NCI-H1694 treated with DMSO at 0.1 percent for 48 hours (cell line): ENCODE results near the gene TSPAN18.

Source experiments
- DNase-seq: peaks from one replicate; lab custom pipeline; 2025; lab: John Stamatoyannopoulos, UW

The TSPAN18 gene

DNA sequence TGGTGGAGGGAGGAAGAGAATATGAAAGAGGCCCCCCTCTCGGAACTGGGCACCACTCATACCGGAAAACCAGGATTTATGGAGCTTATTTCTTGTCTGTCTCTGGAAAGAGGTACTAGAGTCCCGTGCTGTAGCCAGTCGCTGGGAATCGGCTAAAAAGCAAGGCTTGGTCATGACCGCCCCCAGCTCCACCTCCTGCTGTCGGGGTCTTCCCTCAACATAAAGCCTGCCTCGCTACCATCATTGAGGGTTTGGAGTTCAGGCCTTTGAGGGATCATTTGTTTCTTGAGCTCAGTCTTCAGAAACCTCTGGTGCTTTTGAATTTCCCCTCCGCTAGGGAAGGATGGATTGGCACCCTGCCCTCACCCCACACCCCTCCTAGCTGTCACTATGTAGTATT is 97.1 kb downstream of the TSPAN18 start:
- DNase-seq: no peak

DNA sequence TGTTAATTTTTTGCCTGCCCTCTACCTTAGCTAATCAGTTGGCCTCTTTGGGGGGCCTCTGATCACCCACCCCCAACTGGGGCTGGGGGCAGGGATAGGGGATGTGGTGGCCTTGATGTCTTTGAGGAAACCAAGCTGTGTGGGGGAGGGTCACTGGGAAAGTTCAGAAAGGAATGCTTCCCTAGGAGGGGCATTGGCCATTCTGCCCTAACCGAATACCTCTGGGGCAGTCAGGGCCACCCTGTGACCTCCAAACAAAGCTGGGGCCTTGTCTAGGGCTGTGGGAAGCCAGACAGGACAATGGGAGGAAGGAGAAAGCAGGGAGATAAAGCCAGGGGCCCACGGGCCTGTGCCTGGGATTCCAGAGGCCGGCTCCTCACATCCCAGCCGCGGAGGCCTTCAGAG is 97.5 kb downstream of the TSPAN18 start:
- DNase-seq: no peak

DNA sequence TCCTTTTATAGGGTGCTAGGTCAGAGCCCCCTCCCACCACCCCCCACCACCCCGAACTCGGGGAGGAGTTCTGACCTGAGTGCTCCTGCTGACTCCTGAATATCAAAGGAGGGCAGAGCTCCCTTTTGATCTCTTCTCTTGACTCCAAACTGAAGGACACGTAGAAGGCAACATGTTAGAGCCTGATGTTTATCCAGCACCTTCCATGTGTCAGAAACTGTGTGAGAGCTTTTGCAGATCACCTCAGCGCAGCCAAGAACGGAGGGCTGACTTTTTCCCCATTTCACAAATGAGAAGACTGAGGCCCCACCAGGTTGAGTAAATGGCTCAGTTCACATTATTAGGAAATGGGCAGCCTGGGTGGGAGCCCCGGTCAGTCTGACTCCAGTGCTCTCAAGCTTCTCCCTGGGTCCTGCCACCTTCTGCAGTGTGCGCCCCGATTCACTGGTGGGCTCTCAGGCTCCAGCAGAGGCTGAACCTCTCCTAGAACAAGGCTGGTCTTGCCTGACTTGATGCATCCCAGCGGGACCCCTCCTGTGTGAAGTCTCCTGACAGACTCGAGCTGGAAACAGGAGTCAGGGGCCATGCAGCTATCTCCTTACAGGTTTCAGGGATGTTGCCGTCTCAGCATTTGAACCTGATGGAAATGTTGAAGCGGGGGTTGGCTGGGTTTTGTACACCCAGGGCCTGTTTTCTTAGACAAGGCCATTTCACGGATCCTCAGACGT is 98.5 kb downstream of the TSPAN18 start:
- DNase-seq: no peak

DNA sequence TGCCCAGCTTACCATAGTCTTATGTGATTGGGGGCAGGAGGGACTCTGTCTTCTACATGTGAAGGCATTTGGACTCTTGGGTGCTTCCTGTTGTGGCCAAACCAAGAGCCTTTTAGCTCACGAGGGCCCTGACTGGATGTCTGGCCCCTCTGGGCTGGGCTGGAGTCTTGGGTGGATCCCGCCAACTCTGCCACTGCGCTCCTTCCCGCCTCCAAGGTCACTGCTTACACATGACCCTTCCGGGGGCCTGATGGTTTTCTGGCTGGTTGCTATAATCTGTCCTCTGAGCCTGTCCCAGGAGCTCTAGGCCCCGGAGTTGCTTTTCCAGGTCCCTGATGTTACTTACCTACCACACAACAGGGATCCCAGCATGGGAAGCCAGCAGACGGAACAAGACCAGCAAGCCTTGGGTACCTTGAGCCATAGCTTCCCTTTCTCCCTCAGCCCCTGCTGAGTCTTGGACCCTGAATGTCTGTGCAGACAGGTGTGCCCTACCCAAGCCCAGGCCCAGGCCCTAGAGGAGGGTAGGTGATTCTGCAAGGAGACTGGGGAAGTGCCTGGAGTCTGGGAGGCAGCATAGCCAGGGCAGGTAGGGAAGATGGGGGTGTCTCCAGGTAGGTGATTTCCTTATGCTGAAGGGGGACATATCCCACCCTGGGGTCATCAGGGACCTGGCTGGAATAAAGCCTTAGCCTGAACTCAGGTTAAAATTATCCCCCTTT is 100.3 kb downstream of the TSPAN18 start:
- no peak for DNase-seq

DNA sequence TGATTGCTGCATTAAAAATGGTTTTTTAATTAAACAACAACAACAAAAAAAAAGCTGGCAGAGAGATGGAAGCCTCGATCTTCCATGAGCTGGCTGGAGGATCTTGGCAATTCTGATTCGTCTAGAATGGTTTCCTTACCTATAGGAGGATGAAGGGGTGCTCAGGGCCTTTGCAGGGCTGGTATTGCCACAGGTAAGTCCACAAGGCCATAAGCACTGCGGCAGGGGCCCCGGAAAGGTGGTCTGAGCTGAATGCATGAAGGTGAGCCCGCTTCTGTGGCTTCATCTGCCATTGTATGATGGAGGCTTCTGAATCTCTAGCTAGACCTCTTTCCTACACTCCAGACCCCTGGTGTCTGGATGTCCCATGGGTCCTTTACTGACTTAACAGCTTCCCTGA is 101.5 kb downstream of the TSPAN18 start:
- DNase-seq: no peak

DNA sequence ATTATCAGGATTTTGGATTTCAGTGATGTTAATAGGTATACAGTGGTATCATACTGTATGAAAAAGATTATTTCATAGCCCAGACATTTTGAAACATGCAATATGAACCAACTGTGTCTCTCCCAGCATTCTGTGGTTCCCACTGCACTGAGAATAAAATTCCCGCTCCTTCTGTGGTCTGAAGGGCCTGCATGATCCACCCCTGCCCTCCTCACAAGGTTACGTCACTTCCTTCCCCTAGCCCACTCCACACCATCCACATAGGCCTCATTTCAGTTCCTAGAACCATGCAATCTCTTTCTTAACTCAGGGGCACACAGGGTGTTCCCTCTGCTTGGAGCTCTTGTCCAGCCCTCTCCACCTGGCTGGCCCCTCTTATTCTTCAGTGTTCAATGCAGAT is 103.1 kb downstream of the TSPAN18 start:
- no peak for DNase-seq

DNA sequence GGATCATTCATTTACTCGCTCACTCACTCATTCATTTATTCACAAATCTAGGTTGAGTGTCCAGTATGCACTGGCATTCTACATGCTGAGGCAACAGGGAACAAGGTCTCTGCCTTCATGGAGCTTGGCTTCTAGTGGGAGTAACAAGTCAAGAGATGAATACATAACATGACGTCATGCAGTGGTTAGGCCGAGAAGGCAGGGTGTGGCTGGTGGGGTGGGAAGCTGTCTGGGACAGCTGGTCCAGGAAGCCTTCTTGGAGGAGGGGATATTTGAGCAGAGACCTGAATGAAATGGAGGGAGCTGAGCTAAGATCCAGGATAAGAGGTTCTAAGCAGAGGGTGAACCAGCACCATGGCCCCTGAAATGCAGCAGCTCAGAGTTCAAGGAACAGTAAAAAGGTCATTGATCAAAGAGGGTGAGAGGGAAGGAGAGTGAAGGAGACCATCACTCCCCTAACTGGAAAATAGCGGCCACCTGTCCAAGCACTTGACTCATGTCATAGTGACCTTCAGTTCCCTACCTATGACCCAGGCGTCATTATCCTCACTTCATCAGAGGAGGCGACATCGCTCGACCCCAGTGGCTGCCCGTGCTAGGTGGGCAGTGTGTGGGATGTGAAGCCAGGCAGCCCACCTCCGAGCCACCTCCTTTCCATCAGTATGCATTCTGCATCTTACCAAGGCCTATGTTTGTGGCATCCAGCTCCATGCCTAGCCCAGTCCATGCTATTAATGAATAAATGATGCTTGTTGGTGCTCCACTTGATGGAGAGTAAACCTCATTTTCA is 105.0 kb downstream of the TSPAN18 start:
- DNase-seq: no peak

DNA sequence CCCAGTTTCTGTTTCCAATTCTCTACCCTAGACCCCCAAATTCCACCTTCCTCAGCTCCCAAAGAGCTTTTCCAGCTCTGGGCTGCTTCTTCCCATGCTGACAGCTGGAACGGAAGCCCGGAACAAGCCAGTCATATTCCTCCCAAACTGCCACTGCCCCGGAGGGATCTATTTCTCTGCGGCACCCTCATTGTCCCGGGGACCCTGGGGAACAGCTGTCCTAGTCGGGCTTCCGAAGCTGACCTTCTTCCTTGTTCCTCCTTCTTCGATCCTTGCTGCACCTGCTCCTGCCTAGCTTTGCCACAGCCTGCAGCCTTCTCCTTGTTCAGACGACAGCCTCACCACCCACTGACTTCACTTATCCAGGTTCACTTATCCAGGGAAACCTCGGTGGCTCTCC is 105.7 kb downstream of the TSPAN18 start:
- no peak for DNase-seq

DNA sequence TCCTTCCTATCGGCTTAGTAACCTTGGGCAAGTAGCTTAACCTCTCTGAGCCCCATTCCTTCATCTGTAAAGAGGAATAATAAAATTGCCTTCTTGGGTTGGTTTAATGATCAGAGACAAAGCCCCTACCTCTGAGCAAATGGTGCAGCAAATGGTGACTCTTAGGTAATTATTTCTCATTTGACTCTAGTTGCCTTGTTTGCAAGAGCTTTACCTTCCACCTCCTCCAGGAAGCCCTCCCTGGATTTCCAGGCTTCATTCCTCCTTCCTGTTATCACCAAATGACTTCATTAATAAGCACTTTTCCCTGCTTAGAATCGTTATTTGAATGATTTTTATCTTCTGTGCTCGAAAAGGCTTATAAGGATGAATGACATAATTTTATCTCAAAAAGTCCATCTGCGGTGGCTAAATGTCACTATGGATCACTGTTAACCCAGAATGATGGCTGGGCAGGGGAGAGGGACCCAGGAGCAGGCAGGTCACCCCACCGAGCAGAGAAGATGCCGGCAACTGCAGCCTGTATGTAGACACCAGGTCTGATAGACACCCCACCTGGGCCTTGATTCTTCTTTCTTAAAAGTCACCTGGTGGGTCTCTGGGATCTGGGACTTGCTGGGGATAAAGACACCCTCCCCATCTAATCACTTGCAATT is 106.6 kb downstream of the TSPAN18 start:
- DNase-seq: no peak

DNA sequence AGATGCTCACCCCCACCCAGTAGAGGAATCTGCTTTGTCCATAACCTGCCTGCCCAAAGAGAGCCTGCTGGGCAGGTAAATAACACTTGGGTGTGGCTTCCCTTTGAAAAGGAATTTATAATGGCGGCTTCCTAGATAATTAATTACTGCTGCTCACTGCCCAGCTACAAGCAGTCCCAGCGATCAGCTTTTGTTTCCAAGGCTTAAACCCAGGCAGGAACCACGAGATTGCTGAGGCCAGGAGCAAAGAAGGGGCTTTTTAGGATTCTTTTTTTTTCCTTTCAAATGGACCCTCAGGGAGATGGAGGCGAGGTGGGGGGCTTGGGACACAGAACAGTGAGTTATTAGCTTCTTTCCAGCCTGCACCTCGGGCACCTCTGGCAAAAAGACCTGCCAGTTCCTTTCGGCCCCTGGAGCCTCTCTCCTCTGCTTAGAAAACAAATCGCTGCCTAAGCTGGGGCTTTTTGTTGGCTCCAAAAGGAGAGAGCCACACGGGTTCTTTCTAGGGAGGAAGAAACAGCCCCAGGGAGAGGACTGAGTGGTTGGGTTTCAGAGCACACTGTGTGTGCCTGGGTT is 107.2 kb downstream of the TSPAN18 start:
- no peak for DNase-seq

DNA sequence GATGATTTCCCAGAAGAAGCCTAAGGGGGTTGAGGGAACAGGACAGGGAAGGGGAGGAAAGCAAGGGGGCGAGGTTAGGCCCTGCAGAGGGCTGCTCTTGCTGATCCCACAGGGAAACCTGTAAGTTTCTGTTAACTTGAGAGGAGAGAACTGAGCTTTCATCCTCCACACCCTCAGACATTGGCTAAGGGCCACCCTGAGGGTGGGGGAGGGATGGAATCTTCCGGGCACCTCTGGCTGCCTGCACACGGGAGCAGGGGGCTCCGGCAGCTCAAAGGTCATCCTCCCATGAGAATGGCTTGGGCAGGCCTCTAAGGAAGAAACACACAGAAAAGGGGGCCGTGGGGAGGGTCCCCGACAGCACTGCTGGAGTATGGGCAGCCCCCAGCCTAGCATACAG is 108.1 kb downstream of the TSPAN18 start:
- no peak for DNase-seq

DNA sequence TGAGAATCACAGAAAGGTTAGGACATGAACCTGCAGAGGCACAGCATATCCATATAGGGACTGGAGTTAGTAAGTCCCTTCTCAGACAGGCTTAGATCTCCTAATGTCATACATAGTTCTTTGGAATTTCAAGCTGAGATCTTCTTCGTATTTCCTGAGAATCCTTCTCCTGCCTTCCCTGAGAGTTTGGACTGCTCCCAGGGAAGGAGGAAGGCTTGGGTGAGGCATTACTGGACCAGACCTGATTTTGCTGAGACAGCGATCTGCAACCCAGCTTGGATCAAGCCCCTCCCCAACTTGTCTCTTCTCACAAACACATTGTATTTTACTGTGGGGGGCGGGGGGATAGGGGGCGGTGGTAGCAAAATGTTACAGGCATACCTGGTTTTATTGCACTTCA is 108.5 kb downstream of the TSPAN18 start:
- no peak for DNase-seq

DNA sequence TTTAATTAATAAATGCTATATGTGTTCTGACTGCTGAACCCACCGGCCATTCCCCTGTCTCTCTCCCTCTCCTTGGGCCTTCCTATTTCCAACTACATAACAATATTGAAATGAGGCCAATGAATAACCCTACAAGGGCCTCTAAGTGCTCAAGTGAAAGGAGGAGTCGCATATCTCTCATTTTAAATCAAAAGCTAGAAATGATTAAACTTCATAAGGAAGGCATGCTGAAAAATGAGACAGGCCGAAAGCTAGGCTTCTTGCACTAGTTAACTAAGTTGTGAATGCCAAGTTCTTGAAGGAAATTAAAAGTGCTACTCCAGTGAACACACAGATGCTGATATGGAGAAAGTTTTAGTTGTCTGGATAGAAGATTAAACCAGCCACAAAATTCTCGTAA is 109.2 kb downstream of the TSPAN18 start:
- DNase-seq: no peak

DNA sequence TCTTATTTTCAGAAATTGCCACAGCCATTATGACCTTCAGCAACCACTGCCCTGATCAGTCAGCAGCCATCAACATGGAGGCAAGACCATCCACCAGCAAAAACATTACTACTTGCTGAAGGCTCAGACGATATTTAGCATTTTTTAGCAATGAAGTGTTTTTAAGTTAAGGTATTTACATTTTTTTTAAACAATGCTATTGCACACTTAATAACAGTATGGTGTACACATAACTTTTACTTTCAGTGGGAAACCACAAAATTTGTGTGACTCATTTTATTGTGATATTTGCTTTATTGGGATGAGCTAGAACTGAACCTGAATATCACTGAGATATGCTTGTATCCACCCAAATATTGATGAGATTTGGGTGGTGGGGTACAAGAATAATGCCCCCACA is 110.9 kb downstream of the TSPAN18 start:
- no peak for DNase-seq

DNA sequence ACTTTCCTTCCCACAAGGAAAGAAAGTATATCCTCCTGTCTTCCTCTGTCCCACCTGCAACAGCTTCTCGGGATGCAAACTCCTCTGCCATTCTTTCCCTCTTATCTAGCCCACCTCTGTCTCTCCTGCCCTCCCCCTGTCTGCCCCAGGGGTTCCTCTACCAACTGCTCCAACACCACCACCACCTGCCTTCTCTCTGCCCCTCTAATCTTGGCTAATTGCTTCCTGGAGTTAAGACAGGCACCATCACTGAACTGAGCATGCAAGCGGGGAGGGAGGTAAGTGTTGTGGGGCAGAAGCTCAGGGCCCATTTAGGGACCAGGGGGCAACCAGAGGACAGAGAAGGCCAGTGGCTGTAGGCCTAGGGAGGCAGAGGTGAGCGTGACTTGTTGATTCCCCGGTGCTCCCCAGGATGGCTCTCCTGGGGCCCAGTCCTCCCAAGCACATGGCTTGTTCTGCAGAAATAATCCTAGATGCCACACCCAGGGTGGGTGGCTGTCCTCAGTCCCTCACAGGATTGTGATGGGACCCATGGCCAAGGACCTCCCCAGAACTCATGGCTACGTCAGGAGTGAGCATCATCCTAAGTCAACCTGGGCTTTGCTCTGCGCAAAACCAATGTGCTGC is 112.8 kb downstream of the TSPAN18 start:
- no peak for DNase-seq

DNA sequence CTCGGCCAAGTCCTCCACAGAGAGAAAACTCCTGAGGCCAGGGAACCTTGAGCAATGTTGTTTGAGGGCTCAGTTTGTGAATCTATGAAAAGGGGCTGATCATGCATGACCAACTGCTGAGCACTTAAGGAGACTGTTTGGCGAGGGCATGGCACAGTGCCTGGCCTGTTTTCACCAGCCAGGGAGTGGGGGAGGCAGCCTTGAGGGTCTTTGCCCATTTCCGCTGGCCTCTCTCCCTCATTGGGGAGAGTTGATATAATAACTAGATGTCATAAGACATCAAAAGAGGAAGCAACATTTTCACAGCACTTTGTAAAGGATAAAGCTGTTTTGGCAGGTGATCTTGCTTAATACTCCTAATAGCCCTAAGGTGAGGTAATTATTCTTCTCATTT is 113.3 kb downstream of the TSPAN18 start:
- no peak for DNase-seq

DNA sequence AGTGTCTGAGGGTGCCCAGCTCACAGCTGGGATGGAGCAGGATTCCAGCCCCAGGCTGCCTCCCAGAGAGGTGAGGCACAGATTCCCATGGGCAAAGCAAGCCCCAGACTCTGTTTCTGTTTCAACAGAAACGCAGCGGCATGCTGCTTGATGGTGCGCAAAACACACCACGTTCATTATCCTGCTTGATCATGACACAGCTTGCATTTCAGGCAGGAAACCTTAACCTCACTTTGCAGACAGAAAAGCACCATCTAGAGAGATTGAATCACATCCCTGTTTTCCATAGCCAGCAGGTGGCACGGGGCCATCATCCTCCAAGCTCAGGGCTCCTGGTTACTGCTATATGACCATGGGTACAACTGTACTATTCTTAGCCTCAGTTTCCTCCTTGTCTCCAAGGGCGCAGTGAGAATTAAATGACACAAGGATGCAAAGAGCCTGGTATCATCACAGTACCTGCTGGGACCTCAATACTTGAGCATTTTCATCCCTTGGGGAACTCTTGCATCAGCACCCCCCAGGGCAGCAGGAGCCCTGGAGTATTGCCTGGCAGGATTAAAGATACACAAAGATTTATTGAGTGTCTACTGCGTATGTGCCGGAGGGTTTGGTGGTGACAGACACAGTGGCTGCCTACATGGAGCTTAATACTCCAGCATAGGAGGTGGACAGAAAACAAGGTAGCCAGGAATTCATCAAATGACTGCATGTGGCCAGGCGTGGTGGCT is 113.9 kb downstream of the TSPAN18 start:
- DNase-seq: peak; percentile 81

DNA sequence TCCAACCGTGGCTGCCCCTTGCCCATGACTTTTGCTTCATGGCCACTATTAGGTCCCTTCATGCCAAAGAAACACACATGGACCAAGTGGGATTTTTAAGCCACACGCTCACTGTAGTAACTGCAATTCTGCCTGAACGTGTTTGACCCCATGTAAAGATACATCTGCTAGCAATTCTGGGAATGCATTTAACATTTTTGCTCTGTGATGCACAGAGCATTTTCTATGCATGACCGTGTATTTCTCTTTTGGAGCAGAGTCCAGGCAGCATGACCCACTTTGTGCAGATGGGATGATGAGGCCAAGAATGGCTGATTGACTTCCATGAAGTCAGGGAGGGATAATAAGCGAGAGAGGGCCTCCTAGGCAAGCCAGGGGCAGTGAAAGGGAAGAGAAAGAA is 115.5 kb downstream of the TSPAN18 start:
- no peak for DNase-seq

DNA sequence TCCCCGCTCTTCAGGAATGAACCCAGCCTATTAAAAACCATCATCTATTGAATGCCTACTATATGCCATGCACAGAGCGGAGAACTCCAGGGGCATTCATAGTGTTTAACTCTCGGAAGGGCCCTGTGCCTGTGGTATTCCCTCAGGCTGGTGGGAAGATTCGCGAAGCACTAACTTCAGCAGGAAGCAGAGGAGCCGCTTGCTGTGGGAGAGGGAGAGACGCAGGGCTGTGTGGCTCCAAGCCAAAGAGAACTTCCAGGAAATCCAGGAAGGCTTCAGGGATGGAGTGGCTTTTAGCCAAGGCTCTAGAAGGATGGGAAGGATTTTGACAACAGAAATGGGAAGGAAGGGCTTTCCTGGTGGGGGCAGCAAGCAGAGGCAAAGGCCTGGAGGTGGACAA is 120.1 kb downstream of the TSPAN18 start:
- no peak for DNase-seq

DNA sequence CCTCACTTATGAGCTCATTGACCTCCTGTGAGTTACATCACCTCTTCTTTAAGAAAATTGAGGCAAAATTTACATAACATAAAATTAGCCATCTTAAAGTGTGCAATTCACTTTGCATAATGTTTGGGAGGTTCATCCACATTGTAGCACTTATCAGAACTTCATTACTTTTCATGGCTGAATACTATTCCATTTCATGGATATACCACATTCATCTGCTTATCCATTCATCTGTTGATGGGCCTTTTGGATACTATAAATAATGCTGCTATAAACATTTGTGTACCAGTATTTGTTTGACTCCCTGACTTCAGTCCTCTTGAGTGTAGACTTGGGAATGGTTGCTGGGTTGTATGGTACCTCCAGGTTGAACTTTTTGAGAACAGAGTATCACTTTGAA is 120.6 kb downstream of the TSPAN18 start:
- DNase-seq: no peak
